HG03442 (cell line): ENCODE measurements around the gene TPST1.
"Not testable (repeated sequence)": the region's sequence is repeated elsewhere in the genome, so short reads cannot be mapped to it uniquely, and the experiment has no call there.

Experiments used
- ATAC-seq: cut with Tn5 transposase; IDR thresholded peaks from one replicate; pipeline ENCODE4 v1.9.1; 2021; ENCODE audit warnings: mild to moderate bottlenecking, moderate library complexity; ENCODE audit not compliant: unreplicated experiment

Gene TPST1

GRCh38 chr7:66324985-66325384, 119.9 kb downstream of the TPST1 start:
- not testable (repeated sequence) for ATAC-seq

GRCh38 chr7:66326501-66327215, 121.5 kb downstream of the TPST1 start:
- ATAC-seq = no peak

- no peak for ATAC-seq
Measured at GRCh38 chr7:66330961-66331360, 125.8 kb downstream of the TPST1 start.

- ATAC-seq = no peak
Measured at GRCh38 chr7:66331883-66332282, 126.7 kb downstream of the TPST1 start.

GRCh38 chr7:66333443-66333842, 128.3 kb downstream of the TPST1 start:
- ATAC-seq = no peak

GRCh38 chr7:66335318-66335717, 130.2 kb downstream of the TPST1 start:
- no peak for ATAC-seq

- ATAC-seq = no peak
Measured at GRCh38 chr7:66336760-66337159, 131.6 kb downstream of the TPST1 start.

GRCh38 chr7:66339141-66339540, 134.0 kb downstream of the TPST1 start:
- no peak for ATAC-seq

- ATAC-seq = no peak
Measured at GRCh38 chr7:66344166-66344565, 139.0 kb downstream of the TPST1 start.

GRCh38 chr7:66348531-66348930, 143.4 kb downstream of the TPST1 start:
- ATAC-seq = no peak

GRCh38 chr7:66348959-66349358, 143.8 kb downstream of the TPST1 start:
- no peak for ATAC-seq

- no peak for ATAC-seq
Measured at GRCh38 chr7:66352071-66352470, 146.9 kb downstream of the TPST1 start.

- no peak for ATAC-seq
Measured at GRCh38 chr7:66353547-66353946, 148.4 kb downstream of the TPST1 start.

GRCh38 chr7:66355756-66356155, 150.6 kb downstream of the TPST1 start:
- ATAC-seq = no peak

GRCh38 chr7:66356277-66356721, 151.2 kb downstream of the TPST1 start:
- ATAC-seq = no peak

GRCh38 chr7:66357087-66357486, 152.0 kb downstream of the TPST1 start:
- ATAC-seq = no peak

- no peak for ATAC-seq
Measured at GRCh38 chr7:66359656-66360211, 154.6 kb downstream of the TPST1 start.

- ATAC-seq = no peak
Measured at GRCh38 chr7:66362136-66362535, 157.0 kb downstream of the TPST1 start.

- no peak for ATAC-seq
Measured at GRCh38 chr7:66363635-66364034, 158.5 kb downstream of the TPST1 start.

GRCh38 chr7:66365031-66365430, 159.9 kb downstream of the TPST1 start:
- not testable (repeated sequence) for ATAC-seq

GRCh38 chr7:66371096-66371824, 166.1 kb downstream of the TPST1 start:
- no peak for ATAC-seq
